ENCODE data around the gene GLCE. TPM values are rescaled to one million over a fixed set of nuclear protein-coding genes. Genes with fewer than 3 reads are reported as not detected.

GLCE gene
- total and polyA plus RNA-seq, 4 donors = 6.8 to 26.3 (median 13.7) TPM

DNA sequence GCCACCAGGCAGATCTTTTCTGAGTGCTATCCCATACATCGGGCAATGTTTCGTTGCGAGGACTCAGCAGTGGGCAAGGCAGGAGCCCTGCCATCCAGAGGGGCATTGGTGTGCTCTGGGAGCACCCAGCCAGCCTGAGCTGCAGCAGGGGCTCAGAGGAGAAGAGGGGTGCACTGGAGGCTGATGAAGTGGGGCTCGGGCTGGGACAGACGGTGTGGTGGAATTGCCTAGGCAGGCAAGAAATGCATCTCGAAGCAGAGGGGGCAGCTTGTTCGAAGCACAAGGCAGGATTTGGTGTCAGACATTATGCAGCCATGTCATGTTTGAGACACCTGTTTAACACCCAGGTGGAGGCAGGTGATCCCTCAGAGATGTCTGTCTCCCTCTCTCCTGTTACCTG, 157.6 kb downstream of the GLCE start:
- no peak overlapping the region for H3K27ac ChIP-seq (ENCODE audit: low read depth in 1 of 2, low read length in 2 of 2)
- no peaks in the 10 kb centered on the region for H3K9me3 ChIP-seq (ENCODE audit: control insufficient read depth in 4 of 4, low read length in 3 of 4)
- TF ChIP-seq NR2F2 (IDR thresholded peaks at IDR 0.05) (no peak), HNF4G (IDR thresholded peaks at IDR 0.05) (no peak), RXRA (IDR thresholded peaks at IDR 0.05) (no peak), ZBTB33 (IDR thresholded peaks at IDR 0.05) (no peak), FOXA1 (IDR thresholded peaks at IDR 0.05) (no peak), GABPA (IDR thresholded peaks at IDR 0.05 in 1 of 2, conservative IDR thresholded peaks at IDR 0.05 in 1 of 2) (no peak), YY1 (IDR thresholded peaks at IDR 0.05) (no peak), TAF1 (conservative IDR thresholded peaks at IDR 0.05) (no peak), FOXA2 (IDR thresholded peaks at IDR 0.05) (no peak), CTCF (IDR thresholded peaks at IDR 0.05; ENCODE audit: low read depth, low read length, missing input control) (no peak), EGR1 (IDR thresholded peaks at IDR 0.05; ENCODE audit: low read depth in 2 of 2) (no peak), RAD21 (IDR thresholded peaks at IDR 0.05) (no peak), MAX (IDR thresholded peaks at IDR 0.05) (no peak), HNF4A (conservative IDR thresholded peaks at IDR 0.05) (no peak), SP1 (IDR thresholded peaks at IDR 0.05) (no peak), JUND (IDR thresholded peaks at IDR 0.05) (no peak)
- TF ChIP-seq, protein P1, sequence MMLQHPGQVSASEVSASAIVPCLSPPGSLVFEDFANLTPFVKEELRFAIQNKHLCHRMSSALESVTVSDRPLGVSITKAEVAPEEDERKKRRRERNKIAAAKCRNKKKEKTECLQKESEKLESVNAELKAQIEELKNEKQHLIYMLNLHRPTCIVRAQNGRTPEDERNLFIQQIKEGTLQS (IDR thresholded peaks at IDR 0.05) = no peak
- TF ChIP-seq, protein P2, sequence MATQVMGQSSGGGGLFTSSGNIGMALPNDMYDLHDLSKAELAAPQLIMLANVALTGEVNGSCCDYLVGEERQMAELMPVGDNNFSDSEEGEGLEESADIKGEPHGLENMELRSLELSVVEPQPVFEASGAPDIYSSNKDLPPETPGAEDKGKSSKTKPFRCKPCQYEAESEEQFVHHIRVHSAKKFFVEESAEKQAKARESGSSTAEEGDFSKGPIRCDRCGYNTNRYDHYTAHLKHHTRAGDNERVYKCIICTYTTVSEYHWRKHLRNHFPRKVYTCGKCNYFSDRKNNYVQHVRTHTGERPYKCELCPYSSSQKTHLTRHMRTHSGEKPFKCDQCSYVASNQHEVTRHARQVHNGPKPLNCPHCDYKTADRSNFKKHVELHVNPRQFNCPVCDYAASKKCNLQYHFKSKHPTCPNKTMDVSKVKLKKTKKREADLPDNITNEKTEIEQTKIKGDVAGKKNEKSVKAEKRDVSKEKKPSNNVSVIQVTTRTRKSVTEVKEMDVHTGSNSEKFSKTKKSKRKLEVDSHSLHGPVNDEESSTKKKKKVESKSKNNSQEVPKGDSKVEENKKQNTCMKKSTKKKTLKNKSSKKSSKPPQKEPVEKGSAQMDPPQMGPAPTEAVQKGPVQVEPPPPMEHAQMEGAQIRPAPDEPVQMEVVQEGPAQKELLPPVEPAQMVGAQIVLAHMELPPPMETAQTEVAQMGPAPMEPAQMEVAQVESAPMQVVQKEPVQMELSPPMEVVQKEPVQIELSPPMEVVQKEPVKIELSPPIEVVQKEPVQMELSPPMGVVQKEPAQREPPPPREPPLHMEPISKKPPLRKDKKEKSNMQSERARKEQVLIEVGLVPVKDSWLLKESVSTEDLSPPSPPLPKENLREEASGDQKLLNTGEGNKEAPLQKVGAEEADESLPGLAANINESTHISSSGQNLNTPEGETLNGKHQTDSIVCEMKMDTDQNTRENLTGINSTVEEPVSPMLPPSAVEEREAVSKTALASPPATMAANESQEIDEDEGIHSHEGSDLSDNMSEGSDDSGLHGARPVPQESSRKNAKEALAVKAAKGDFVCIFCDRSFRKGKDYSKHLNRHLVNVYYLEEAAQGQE (IDR thresholded peaks at IDR 0.05) = no peak
- no peaks in the 10 kb centered on the region for H3K36me3 ChIP-seq (ENCODE audit: control insufficient read depth in 4 of 4, insufficient read depth in 3 of 4, low read depth in 1 of 4, low read length in 3 of 4)
- DNase-seq (ENCODE audit: low spot score) = no peak
- H3K4me1 ChIP-seq (ENCODE audit: control insufficient read depth in 4 of 4, insufficient read depth in 4 of 4, low read length in 3 of 4) = no peaks in the 10 kb centered on the region
- H3K9ac ChIP-seq (ENCODE audit: low read depth in 1 of 2, low read length in 2 of 2) = no peak overlapping the region
- WGBS = 88% methylated on average over 7 of the region's 7 CpGs
- H3K27me3 ChIP-seq (ENCODE audit: control insufficient read depth in 4 of 4, insufficient read depth in 4 of 4, low read length in 3 of 4) = no peaks in the 10 kb centered on the region
- no peak overlapping the region for H3K4me3 ChIP-seq (ENCODE audit: low read depth in 1 of 3, low read length in 3 of 3)

Measured in liver (tissue), 9 donors.